ENCODE data around the gene PEMT.

The PEMT gene

DNA sequence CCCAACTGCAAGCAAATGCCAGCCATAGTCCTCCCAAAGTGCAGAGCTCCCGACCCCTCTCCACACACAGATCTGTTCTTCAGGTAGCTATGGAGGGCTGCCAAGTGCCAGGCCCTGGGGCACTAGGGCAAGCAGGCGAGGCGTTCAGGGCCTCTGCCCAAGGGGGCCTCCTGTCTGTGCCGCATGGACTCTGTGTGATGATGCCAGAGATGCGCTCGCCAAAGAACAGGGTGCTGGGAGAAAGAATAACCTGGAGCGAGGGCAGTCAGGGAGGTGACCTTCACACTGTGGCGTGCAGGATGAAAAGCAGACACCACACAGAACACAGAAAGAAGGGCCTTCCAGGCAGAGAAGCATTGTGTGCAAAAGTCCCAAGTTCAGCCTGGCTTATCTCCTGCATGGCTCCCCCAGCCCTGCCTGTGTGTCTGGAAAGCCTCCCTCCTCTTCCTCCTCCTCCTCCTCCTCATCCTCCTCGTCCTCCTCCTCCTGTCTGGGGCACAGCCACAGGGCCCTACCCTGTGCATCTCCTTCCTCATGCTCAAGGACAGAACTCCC is 44.2 kb downstream of the PEMT start:
- H3K4me3 ChIP-seq (ENCODE audit: insufficient read depth, low read length, poor library complexity, severe bottlenecking): no peak overlapping the region
- no peaks in the 10 kb centered on the region for H3K9me2 ChIP-seq (replicated peaks; ENCODE audit: insufficient read depth, low read length)
- TF ChIP-seq, protein P1, sequence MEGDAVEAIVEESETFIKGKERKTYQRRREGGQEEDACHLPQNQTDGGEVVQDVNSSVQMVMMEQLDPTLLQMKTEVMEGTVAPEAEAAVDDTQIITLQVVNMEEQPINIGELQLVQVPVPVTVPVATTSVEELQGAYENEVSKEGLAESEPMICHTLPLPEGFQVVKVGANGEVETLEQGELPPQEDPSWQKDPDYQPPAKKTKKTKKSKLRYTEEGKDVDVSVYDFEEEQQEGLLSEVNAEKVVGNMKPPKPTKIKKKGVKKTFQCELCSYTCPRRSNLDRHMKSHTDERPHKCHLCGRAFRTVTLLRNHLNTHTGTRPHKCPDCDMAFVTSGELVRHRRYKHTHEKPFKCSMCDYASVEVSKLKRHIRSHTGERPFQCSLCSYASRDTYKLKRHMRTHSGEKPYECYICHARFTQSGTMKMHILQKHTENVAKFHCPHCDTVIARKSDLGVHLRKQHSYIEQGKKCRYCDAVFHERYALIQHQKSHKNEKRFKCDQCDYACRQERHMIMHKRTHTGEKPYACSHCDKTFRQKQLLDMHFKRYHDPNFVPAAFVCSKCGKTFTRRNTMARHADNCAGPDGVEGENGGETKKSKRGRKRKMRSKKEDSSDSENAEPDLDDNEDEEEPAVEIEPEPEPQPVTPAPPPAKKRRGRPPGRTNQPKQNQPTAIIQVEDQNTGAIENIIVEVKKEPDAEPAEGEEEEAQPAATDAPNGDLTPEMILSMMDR (IDR thresholded peaks at IDR 0.05; ENCODE audit: insufficient read depth, low read length, poor library complexity, severe bottlenecking): no peak
- no peak for TF ChIP-seq EZH2phosphoT487 (conservative IDR thresholded peaks at IDR 0.05; ENCODE audit: low read length)
- H3K27me3 ChIP-seq (ENCODE audit: low read length): no peaks in the 10 kb centered on the region
- H3K9me3 ChIP-seq (ENCODE audit: insufficient read depth, low read length): no peaks in the 10 kb centered on the region
- H2AFZ ChIP-seq (ENCODE audit: low read depth, low read length, severe bottlenecking): no peak overlapping the region
- no peak overlapping the region for H3K27ac ChIP-seq (ENCODE audit: low read depth, low read length)
- no peak overlapping the region for H3K9ac ChIP-seq (ENCODE audit: low read length)
- no peaks in the 10 kb centered on the region for H3K79me2 ChIP-seq (ENCODE audit: insufficient read depth, low read length)
- H3K36me3 ChIP-seq (ENCODE audit: low read length): no peaks in the 10 kb centered on the region
- no peaks in the 10 kb centered on the region; the same call in 1 of the 2 replicates for H4K20me1 ChIP-seq (ENCODE audit: low read depth, low read length)
- H3F3A ChIP-seq (ENCODE audit: insufficient read depth): no peaks in the 10 kb centered on the region
- no peak overlapping the region for H3K4me2 ChIP-seq (ENCODE audit: low read depth, low read length, poor library complexity, severe bottlenecking)

DNA sequence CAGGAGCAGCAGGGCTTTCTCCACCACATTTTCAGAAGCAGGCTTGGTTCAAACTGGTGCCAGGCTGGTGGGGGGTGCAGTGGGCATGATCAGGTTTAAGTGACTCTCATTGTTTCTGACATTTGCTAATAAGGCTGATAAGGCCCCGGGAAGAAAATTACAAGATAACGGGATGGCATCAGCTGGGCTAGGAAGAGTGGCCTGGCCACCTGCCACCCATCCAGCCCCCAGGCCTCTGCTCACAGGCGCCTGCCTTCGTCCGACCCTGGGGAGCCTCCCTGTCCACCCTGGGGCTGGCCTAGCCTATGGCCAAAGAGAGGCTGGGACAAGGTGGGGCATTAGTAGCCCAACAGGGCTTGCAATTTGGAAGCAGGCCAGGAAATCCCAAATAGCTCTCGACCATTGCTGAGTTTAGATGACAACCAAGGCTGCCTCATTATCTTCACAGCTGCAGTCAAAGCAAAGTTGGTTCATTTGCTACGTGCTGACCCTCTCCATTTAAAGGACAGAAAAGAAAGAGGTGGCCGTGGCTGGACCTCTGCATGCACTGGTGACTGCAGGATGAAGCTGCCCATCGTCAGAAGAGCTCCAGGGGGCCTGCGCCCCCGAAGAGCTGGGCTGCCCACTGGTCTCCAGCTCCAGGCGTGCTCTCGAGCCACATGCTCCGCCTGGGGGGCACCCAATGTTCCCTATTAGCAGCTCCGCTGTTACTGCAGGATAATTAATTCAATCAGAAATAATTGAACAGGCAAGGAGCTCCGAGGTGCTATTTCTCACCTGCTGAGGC is 44.9 kb downstream of the PEMT start:
- Histone ChIP-seq H3K9ac (ENCODE audit: low read length) (no peak overlapping the region), H3K79me2 (ENCODE audit: insufficient read depth, low read length) (no peaks in the 10 kb centered on the region), H3K27me3 (ENCODE audit: low read length) (no peaks in the 10 kb centered on the region), H4K20me1 (ENCODE audit: low read depth, low read length) (no peaks in the 10 kb centered on the region; the same call in 1 of the 2 replicates), H3K4me2 (ENCODE audit: low read depth, low read length, poor library complexity, severe bottlenecking) (no peak overlapping the region), H3F3A (ENCODE audit: insufficient read depth) (no peaks in the 10 kb centered on the region), H2AFZ (ENCODE audit: low read depth, low read length, severe bottlenecking) (no peak overlapping the region), H3K9me2 (replicated peaks; ENCODE audit: insufficient read depth, low read length) (no peaks in the 10 kb centered on the region), H3K27ac (ENCODE audit: low read depth, low read length) (no peak overlapping the region), H3K4me3 (ENCODE audit: insufficient read depth, low read length, poor library complexity, severe bottlenecking) (no peak overlapping the region), H3K9me3 (ENCODE audit: insufficient read depth, low read length) (no peaks in the 10 kb centered on the region), H3K36me3 (ENCODE audit: low read length) (no peaks in the 10 kb centered on the region)
- TF ChIP-seq EZH2phosphoT487 (conservative IDR thresholded peaks at IDR 0.05; ENCODE audit: low read length): no peak
- TF ChIP-seq, protein P1 (IDR thresholded peaks at IDR 0.05; ENCODE audit: insufficient read depth, low read length, poor library complexity, severe bottlenecking): no peak

DNA sequence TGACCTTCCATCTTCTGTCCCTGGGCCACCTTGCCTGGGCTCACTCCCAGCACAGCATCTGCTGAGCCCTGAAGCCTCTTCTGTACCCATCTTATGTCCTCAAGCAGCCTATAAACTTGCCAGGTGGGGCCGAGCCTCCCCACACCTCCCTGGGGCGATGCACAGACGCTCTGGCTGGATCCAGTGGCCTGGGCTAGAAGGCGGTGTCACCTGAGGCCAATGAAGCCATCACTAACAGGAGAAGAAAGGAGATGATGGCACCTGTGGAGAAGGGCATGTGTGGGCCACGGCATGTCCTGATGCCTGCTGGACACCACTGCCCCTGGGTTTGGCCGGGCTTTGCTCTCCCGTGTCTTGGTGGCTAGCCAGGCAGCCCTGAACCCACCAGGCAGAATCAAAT is 45.5 kb downstream of the PEMT start:
- no peak for TF ChIP-seq EZH2phosphoT487 (conservative IDR thresholded peaks at IDR 0.05; ENCODE audit: low read length)
- TF ChIP-seq, protein P1 (IDR thresholded peaks at IDR 0.05; ENCODE audit: insufficient read depth, low read length, poor library complexity, severe bottlenecking): no peak
- Histone ChIP-seq H4K20me1 (ENCODE audit: low read depth, low read length) (no peaks in the 10 kb centered on the region; the same call in 1 of the 2 replicates), H3F3A (ENCODE audit: insufficient read depth) (no peaks in the 10 kb centered on the region), H3K4me3 (ENCODE audit: insufficient read depth, low read length, poor library complexity, severe bottlenecking) (no peak overlapping the region), H3K27ac (ENCODE audit: low read depth, low read length) (no peak overlapping the region), H3K9me3 (ENCODE audit: insufficient read depth, low read length) (no peaks in the 10 kb centered on the region), H2AFZ (ENCODE audit: low read depth, low read length, severe bottlenecking) (no peak overlapping the region), H3K79me2 (ENCODE audit: insufficient read depth, low read length) (no peaks in the 10 kb centered on the region), H3K36me3 (ENCODE audit: low read length) (no peaks in the 10 kb centered on the region), H3K9me2 (replicated peaks; ENCODE audit: insufficient read depth, low read length) (no peaks in the 10 kb centered on the region), H3K27me3 (ENCODE audit: low read length) (no peaks in the 10 kb centered on the region), H3K9ac (ENCODE audit: low read length) (no peak overlapping the region), H3K4me2 (ENCODE audit: low read depth, low read length, poor library complexity, severe bottlenecking) (no peak overlapping the region)

All from SU-DHL-6 (cell line).